Endothelial cell of hepatic sinusoid (primary cell): ENCODE data around the gene REXO4.
"Not testable (repeated sequence)": the region's sequence is repeated elsewhere in the genome, so short reads cannot be mapped to it uniquely, and the experiment has no call there.

Source experiments
- in situ Hi-C: cut with HindIII; loops from 2 replicates; pipeline ENCODE4 v1.10.0; 2017; ENCODE audit warnings: low sequenced_read_pairs

REXO4 gene

DNA sequence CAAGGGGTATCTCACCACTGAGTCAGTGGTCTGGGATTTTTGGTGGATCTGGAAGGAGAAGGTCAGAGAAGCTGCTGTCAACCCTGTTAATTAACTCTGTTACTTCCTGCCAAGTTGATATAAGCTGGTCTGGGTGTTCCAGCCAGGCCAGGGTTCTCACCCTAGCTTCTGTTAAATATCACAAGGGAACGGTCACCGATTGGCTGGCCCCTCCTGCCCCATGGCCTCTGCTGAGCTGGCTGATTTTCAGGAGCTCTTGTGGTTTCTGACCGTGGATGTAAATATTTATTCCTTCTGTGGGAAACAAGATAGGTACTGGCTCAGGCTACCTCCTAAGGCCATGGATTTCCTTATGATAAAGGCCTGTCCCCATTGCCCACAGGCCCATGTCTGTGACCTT lies 5.4 kb upstream of the REXO4 start:
- in situ Hi-C loops, result no loop called here

DNA sequence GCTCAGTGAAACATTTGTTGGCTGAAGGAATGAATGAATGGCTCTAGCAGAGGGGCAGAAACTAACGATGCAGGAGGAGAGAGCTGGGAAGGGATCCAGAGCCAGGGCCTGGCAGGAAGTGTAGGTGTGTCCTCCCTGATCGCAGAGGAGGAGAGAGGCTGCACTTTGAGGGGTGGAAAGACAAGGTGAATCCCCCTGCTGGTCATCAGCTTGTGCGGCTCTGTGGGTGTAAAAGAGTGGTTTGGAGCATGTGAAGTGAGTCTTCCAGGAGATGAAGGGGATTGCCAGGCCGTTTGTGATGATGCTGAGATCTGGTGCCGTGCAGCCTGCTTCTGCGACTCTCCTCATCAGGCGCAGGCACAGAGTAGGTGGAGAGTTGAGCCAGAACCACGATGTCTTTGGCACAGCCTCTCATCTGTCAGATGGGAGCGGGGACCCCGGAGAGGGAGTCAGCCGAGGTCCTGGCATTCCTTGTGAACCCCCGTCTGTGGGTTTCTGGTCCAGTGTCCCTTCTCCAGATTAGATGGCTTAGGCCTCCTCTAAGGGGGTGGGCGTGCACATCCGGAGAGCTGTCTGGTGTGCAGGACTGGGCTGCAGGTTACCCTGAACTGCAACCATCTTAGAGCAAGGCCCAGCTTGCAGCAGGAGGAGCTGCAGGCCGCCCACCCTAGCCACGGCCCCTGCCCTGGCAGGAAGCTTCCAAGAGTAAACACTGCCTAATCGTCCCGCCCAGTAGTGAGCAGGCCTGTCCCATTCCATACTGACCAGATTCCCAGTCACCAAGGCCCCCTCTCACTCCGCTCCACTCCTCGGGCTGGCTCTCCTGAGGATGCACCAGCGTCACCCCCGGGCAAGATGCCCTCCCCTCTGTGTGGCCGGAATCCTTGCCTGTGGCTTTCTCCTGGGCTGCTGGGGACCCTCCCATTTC lies 4.1 kb upstream of the REXO4 start, which contains the start of gene ADAMTS13:
Gene ADAMTS13, plus strand, starts transcription at position 753 of the 928 bp plus-strand sequence. Its CDS starts 77 bp downstream, at position 830.
- in situ Hi-C loops, result no loop called here

DNA sequence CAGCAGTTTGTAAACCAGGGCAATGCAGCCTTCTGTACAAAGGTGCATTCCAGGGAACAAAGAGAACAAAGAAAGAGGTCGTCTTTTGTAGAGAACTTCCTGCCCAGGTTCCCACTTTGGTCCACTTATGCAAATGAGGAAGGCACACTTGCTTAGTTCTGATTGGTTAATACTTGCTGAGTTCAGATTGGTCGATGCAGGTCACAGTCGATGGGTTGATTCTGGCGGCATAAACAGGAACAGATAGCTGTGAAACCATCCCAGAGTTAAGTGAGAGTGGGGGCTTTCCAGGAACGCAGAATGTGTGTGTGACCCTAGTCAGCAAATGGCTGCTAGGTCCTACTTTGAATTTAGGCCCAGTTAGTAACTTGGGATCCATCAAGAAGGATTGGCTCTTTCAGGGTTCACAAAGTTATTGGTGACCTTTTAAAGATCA lies 2.6 kb upstream of the REXO4 start:
- in situ Hi-C loops, result no loop called here

DNA sequence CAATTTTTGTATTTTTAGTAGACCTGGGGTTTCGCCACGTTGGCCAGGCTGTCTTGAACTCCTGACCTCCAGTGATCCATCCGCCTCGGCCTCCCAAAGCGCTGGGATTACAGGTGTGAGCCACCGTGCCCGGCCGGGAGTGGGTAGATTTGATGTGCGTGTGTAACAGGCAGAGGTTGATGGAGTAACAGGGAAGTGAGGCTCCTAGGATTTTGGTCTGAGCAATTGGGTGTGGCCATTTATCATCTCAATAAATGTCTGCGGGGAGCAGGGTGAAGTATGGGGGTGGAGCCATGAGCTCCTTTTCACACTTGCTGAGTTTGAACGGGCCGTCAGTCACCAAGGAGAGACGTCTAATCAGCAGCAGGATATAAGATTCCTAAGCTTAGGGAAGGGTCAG lies 1.2 kb upstream of the REXO4 start:
- in situ Hi-C loops, result loop anchor here (5.0 kb wide), 3 partner anchors 42 to 73 kb away; partner anchors contain the start of genes STKLD1 and SURF4

DNA sequence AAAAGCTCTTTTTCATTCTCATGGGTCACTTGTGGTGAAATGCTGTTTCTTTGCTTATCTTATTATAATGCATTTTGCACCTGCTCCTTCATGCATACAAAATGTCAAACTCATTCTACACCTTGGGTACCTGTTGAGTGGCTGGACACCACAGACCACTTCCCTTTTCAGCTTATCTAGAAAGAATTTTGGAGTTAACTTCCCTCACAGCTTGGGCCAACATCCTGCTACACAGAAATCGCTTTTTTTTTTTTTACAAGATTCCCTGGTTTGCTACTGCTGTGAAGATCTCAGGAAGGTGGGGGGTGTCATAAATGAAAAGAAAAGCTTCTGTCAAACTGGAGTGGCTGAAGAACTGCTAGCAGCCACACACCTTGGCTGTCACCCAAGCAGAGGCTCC lies 2.6 kb downstream of the REXO4 start:
- in situ Hi-C loops, result loop anchor here (5.0 kb wide), 3 partner anchors 38 to 77 kb away; partner anchors contain the start of genes STKLD1 and SURF4

DNA sequence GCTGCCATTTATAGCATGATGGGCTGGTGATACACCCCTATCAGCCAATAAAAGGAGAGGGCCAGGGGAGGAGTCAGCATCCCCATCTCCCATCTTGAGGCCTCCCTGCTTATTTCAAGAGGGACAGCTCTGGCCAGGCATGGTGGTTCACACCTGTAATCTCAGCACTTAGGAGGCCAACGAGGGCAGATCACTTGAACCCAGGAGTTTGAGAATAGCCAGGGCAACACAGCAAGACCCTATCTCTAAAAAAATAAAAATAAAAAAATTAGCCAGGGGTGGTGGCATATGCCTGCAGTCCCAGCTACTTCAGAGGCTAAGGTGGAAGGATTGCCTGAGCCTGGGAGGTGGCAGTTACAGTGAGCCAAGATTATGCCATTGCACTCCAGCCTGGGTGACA lies 9.8 kb downstream of the REXO4 start:
- in situ Hi-C loops, result no loop called here

DNA sequence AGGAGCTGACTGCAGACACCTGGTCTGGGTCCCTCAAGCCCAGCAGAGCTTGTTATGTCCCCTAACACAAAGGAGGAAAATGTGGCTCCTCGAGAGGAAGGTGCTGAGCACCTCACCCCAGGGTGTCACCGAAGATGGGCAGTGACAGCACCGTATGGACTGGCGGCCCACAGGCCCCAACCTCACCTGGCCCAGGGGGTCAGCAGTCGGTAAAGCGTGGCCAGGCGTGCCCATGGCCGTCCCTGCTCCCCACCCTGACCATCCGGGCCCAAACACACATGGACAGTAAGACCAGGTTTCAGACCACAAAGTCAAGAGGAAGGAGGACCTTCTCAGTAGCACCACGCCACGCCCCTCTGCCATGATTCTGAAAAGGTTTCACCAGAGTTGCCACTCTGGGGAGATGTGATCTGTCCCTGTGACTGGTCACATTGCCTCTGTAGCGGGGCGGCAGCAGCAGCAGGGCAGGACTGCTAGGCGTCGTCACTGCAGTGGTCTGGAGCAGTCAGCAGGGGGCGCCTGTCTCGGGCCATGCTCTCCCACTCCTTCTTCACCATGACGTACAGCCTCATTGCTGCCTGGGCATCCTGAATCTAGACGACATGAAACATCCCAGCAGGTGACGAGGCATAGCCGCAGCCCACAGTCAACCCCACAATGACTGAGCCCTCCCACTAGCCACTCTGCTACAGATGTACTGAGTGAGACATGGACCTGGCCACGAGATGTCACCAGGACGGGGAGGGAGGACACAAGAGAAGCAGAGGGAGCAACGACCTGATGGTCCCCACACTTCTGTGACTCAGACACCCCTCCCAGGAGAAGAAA lies 11.1 kb downstream of the REXO4 start:
- in situ Hi-C loops, result no loop called here

DNA sequence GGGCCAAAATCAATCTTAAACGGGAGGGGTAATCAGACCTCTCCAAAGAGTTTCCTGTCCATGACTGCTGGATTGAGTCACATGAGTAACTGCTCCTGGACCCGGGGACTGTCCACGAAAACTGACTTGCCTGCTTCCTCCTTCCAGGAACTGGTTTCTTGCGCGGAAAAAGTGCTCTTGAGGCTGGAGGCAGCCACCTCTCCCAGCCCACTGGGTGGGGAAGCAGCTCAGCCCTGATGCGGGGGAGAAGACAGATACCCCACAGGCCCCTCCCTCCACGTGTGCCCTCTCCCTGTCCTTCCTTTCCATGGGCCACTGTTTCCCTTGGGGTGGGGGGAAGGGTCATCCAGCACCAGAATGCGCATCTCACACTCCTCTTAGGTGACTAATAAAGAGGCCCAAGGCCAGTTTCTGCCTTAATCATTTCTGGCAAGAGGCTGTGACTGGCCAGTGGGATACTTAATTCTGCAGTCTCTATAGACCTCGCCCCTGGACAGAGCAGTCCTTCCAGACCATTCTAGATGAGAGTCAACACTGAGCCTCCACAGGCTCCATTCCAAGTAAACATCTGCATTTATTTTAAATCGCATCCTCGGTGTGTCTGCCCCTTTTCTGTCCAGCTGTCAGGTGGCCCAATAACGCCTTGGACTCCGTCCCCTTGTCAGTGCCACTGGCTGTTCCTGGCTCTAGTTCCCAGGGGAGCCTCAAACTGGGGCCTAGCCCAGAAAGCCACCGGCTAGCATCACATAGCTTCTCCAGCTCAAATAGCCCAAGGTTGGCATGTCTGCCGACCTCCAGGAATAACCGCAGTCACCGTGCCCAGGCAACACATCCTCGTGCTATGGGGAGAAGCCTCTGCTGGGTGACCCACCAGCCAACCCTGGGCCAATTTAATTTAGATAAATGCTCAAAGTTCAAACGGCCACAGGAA lies 12.0 kb downstream of the REXO4 start:
- in situ Hi-C loops, result no loop called here

DNA sequence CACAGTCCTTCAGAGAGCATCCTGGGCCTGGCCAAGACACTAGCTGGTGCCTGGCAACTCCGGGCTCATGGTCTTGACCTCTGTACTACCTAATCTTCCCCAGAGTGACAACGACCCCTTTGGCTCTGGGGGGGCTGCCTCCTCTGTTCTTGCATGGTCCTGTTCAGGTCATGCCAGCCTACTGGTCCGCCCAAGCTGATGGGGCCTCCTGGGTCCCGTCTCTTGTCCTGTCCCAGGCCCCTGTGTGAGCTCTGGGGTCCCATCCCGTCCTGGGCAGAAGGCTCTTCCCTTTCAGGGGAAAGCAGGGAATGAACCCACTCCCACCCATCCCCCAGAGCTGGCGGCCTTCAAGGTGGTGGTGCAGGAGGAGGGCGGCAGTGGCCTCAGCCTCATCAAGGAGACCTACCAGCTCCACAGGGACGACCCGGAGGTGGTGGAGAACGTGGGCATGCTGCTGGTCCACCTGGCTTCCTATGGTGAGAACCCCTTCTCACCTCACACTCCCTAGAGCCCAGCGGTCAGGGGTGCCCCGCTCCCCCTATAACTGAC lies 13.3 kb downstream of the REXO4 start:
- in situ Hi-C loops, result no loop called here

DNA sequence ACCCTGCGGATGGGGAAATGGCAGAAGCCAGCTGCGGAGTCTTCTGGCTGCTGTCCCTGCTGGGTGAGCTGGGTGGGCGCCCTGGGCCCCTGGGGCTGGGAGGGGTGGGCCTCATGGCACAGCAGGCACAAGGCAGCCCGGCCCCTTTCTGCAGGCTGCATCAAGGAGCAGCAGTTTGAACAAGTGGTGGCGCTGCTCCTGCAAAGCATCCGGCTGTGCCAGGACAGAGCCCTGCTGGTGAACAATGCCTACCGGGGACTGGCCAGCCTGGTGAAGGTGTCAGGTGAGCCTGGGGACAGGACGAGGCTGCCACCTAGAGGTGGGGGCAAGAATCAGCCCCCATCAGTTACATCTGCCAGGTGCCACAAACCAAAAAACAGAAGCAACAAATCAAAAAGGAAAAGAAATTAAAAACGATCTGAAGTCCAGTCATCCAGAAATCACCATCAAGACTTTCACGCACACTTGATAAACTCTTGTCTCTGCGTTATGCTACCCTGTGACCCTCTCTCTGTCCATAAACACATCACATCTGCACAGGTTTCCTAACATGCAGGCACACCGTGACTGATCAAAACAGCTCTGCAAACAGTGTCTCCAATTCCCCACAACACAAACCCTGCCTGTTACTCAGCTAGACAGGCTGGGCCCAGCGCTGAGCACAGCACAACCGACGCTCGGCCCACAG lies 13.9 kb downstream of the REXO4 start:
- in situ Hi-C loops, result no loop called here

DNA sequence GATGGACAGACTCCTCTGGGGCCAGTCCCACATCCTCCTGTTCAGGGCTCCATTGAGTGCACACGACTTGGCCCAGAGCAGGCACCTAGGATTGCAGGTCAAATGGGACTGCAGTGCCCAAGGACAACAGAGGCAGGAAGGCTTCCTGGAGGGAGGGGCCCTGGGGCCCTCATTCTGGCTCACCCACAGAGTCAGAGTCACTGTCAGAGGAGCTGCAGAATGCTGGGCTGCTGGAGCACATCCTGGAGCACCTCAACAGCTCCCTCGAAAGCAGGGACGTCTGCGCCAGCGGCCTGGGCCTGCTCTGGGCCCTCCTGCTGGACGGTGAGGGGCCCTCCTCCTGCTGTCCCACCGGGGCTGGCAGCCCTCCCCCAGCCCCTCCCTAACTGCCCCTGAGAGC lies 15.1 kb downstream of the REXO4 start:
- in situ Hi-C loops, result no loop called here

DNA sequence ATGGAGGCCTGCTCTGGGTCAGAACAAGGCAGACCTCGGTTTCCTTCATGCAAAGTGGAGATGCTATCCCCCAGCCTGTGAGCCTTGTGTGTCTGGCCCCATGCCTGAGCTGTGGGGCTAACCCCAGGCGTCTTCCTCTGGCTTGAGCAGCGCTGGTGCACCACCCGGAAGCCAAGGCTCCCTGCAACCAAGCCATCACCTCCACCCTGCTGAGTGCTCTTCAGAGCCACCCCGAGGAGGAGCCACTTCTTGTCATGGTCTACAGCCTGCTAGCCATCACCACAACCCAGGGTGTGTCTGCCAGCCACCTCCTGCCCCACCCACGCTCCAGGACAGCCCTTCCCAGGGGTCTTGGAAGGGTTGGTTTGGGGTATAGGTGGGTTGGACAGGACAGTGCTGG lies 16.2 kb downstream of the REXO4 start:
- in situ Hi-C loops, result no loop called here

DNA sequence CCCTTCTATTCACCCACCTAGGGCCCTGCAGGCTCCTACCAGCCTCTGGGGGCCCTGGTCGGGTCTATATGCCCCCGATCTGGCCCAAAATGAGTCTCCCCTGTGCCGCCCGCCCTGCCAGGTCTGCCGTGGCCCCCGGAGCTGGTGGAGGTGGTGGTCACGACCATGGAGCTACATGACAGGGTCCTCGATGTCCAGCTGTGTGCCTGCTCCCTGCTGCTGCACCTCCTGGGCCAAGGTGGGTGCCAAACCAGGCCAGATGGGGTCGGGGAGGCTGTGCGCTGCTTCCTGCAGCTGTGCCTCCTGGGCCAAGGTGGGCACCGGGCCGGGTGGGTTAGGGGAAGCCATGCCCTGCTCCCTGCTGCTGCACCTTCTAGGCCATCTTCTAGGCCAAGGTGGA lies 17.5 kb downstream of the REXO4 start:
- in situ Hi-C loops, result no loop called here

DNA sequence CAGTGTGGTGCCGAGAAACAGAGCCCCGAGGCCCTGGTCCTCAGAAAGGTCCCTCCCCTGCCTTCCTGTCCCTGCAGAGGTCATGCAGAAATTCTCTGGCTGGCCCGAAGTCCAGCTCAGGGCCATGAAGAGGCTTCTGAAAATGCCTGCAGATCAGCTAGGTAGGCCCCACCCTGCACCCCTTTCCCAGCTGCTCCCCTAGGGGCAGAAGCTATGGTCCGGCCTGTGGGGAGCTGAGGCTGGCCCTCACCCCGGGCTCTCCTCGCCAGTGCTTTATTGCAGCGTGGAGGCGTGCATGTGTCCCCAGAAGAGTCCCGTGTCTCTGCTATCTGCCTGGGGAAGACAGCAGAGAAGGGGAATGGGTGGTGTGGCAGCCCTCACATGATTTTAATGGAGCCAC lies 19.9 kb downstream of the REXO4 start:
- in situ Hi-C loops, result no loop called here

DNA sequence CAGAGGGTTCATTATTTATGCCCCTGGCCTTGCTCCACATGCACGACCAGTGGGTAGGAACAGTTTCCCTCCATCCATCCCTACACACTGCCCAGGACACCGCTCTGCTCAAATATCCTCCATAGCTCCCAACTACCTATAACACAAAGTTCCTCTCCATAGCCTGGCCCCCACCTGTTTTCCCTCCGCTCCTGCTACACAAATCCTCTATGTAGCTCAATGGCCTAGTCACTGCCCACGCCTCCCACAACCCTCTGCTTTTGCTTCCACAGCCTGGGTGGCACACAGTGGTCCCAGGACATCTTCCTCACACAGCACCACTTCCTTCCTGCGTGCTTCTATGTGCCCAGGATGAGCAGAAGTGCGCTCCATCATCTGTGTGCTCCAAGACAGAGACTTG lies 20.4 kb downstream of the REXO4 start:
- in situ Hi-C loops, result no loop called here

DNA sequence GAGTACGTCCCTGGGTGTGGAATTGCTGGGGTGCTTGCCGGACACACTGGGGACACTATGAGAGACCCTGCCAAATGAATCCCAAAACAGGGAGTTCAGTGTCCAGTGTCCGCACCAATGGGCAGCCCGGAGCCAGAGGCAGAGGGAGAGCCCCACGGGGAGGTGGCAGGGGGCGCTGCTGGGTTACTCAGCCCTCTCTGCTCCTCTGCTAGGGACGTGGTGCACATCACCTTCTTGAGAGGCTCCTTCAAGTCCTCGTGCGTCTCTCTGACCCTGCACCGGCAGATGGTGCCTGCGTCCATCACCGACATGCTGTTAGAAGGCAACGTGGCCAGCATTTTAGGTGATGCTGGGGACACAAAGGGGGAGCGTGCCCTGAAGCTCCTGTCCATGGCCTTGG lies 20.9 kb downstream of the REXO4 start:
- in situ Hi-C loops, result no loop called here

DNA sequence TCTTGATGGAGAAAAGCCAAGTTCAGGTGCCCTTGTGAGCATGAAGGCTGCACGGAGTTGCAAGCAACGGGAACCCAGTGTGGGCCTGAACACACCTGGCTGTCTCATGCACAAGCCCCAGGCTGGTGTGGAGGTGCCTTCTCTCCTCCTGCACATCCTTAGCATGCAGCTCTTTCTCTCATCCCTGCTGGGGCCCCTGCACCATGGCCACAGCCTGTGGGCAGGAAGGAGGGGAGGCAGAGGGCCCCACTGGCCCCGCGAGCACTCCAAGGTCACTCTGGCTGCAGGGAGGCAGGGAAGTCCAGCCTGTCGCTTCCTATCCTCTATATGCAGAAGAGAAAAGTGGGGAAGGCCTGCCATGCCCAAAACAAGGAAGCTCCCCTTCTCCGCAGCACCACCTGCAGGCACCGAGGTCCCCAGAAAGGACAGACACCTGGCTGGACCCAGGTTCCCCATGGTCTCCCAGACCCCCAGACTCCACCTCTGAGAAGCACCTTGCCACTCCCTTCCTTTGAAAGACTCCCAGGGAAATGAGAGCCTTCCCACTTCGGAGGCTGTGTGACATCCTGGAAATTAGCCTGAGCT lies 23.0 kb downstream of the REXO4 start:
- in situ Hi-C loops, result no loop called here

DNA sequence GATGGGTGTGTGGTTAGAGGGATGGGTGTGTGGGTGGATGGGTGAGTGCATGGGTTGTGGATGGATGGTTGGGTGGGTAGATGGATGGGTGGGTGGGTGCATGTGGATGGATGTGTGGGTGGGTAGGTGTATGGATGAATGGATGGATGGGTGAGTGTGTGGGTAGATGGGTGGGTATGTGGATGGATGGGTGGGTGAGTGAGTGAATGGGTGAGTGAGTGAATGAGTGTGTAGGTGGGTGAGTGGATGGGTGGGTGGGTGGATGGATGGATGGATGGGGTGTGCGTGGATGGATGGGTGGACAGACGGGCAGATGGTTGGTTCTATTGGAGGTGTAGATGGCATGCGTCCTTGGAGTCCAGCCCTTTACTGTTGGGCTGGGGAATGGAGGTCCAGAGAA lies 24.4 kb downstream of the REXO4 start:
- in situ Hi-C loops, result no loop called here

DNA sequence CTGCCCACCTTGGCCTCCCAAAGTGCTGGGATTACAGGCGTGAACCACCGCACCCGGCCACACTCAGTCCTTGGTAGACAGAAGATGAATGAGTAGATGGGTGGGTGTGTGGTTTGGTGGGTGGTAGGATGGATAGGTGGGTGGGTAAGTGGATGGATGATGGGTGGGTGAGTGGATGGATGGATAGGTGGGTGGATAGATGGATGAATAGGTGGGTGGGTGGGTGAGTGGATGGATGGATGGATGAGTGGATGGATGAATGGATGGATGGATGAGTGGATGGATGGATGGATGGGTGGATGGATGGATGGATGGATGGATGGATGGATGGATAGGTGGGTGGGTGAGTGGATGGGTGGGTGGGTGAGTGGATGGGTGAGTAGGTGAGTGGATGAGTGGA lies 25.5 kb downstream of the REXO4 start:
- in situ Hi-C loops, result not testable (repeated sequence)
